Suprapubic skin (tissue), 4 donors: ENCODE results near the gene ZNF425. TPM values are rescaled to one million over a fixed set of nuclear protein-coding genes. Genes with fewer than 3 reads are reported as not detected.
"Not testable (repeated sequence)": the region's sequence is repeated elsewhere in the genome, so short reads cannot be mapped to it uniquely, and the experiment has no call there.

Experiments used
- DNase-seq, 2 donors: peaks; one replicate each; pipeline ENCODE4 v3.0.0-alpha.2; 2019; ENCODE audit warnings: low spot score in 2 of 2
- H3K27ac ChIP-seq: fragments of 200-600 bp; sonication (generic); one replicate; pipeline ENCODE4 v1.5.1; 2019
- H3K27me3 ChIP-seq: fragments of 200-600 bp; sonication (generic); one replicate; pipeline ENCODE4 v1.5.1; 2019
- H3K36me3 ChIP-seq: fragments of 200-600 bp; sonication (generic); one replicate; pipeline ENCODE4 v1.5.1; 2019
- H3K4me1 ChIP-seq: fragments of 200-600 bp; sonication (generic); one replicate; pipeline ENCODE4 v1.5.1; 2019
- H3K4me3 ChIP-seq: fragments of 200-600 bp; sonication (generic); one replicate; pipeline ENCODE4 v1.5.1; 2019; ENCODE audit warnings: mild to moderate bottlenecking
- H3K9me3 ChIP-seq: fragments of 200-600 bp; sonication (generic); one replicate; pipeline ENCODE4 v1.5.1; 2019
- CTCF ChIP-seq, 2 donors: fragments of 200-600 bp in 1 of 2; fragments of 450-650 bp in 1 of 2; sonication (generic) in 1 of 2; IDR thresholded peaks; one replicate each; pipeline ENCODE4 v1.5.1; 2016 to 2019; ENCODE audit warnings: antibody characterized with exemption in 2 of 2, mild to moderate bottlenecking in 1 of 2, moderate library complexity in 1 of 2
- EP300 ChIP-seq: sonication (generic); formaldehyde crosslinking; IDR thresholded peaks from one replicate; pipeline ENCODE4 v1.6.1; 2017; ENCODE audit warnings: antibody characterized with exemption
- POLR2A ChIP-seq, 2 donors: fragments of 450-650 bp; IDR thresholded peaks; one replicate each; pipeline ENCODE4 v1.6.1; 2017; ENCODE audit warnings: antibody characterized with exemption in 2 of 2, mild to moderate bottlenecking in 2 of 2, moderate library complexity in 2 of 2
- POLR2AphosphoS5 ChIP-seq, 3 donors: sonication (generic); formaldehyde crosslinking; IDR thresholded peaks; one replicate each; pipeline ENCODE4 v1.6.1; 2017; ENCODE audit warnings: antibody characterized with exemption in 3 of 3
- WGBS: methylation state at CpG from one replicate; pipeline ENCODE4 v1.1.5; 2018; 5-methylcytosine and 5-hydroxymethylcytosine counted together
- total RNA-seq, 4 donors: library from RNA; depleted of rRNA; stranded (reverse); fragments of >200 nt; gene quantifications; one replicate each; pipeline ENCODE4 v1.1.0, GENCODE V29; 2016

The ZNF425 gene
- total RNA-seq, 4 donors from 2014 or later: 2.6 to 5.9 (median 3.7) TPM

GRCh38 chr7:149145031-149145845, 19.1 kb upstream of the ZNF425 start:
- no peak overlapping the region for H3K4me3 ChIP-seq

GRCh38 chr7:149144436-149144922, 18.4 kb upstream of the ZNF425 start:
- H3K4me3 ChIP-seq, H3K36me3 ChIP-seq, H3K9me3 ChIP-seq, H3K27me3 ChIP-seq, DNase-seq: not testable (repeated sequence)
- Histone ChIP-seq H3K4me1 (peaks cover 36% of the 10 kb centered on the region), H3K27ac (peak overlapping the region; percentile 72)
- WGBS: 48% methylated on average over 14 of the region's 14 CpGs

More at GRCh38 chr7:149145031-149145845, 19.1 kb upstream of the ZNF425 start:
- TF ChIP-seq POLR2A (IDR thresholded peaks at IDR 0.05): no peak
- TF ChIP-seq POLR2AphosphoS5 (IDR thresholded peaks at IDR 0.05): peak in 1 of 3 donors; percentile 38
- WGBS: 48% methylated on average over 8 of the region's 8 CpGs
- H3K4me1 ChIP-seq: peaks cover 42% of the 10 kb centered on the region
- H3K36me3 ChIP-seq: no peaks in the 10 kb centered on the region
- peak overlapping the region; percentile 95 for H3K27ac ChIP-seq
- H3K9me3 ChIP-seq: no peaks in the 10 kb centered on the region
- H3K27me3 ChIP-seq: no peaks in the 10 kb centered on the region
- no peak for DNase-seq

GRCh38 chr7:149141893-149142292, 15.8 kb upstream of the ZNF425 start:
- Histone ChIP-seq H3K36me3 (no peaks in the 10 kb centered on the region), H3K4me1 (peaks cover 21% of the 10 kb centered on the region), H3K4me3 (no peak overlapping the region), H3K27me3 (no peaks in the 10 kb centered on the region), H3K27ac (no peak overlapping the region), H3K9me3 (no peaks in the 10 kb centered on the region)
- no peak for TF ChIP-seq CTCF (IDR thresholded peaks at IDR 0.05)
- TF ChIP-seq POLR2AphosphoS5 (IDR thresholded peaks at IDR 0.05): no peak
- TF ChIP-seq POLR2A (IDR thresholded peaks at IDR 0.05): no peak
- no peak for TF ChIP-seq EP300
- WGBS: 91% methylated on average over 4 of the region's 4 CpGs
- DNase-seq: no peak

GRCh38 chr7:149140831-149141230, 14.7 kb upstream of the ZNF425 start:
- Histone ChIP-seq H3K4me1 (peaks cover 11% of the 10 kb centered on the region), H3K4me3 (no peak overlapping the region), H3K9me3 (no peaks in the 10 kb centered on the region), H3K36me3 (no peaks in the 10 kb centered on the region), H3K27me3 (no peaks in the 10 kb centered on the region), H3K27ac (no peak overlapping the region)
- no peak for DNase-seq
- TF ChIP-seq POLR2A (IDR thresholded peaks at IDR 0.05) (no peak), POLR2AphosphoS5 (IDR thresholded peaks at IDR 0.05) (no peak), CTCF (IDR thresholded peaks at IDR 0.05) (no peak), EP300 (no peak)
- WGBS: 70% methylated on average over 3 of the region's 3 CpGs

GRCh38 chr7:149136118-149136517, 10.0 kb upstream of the ZNF425 start:
- H3K4me3 ChIP-seq: no peak overlapping the region
- no peaks in the 10 kb centered on the region for H3K9me3 ChIP-seq
- H3K27me3 ChIP-seq: no peaks in the 10 kb centered on the region
- no peak overlapping the region for H3K27ac ChIP-seq
- peaks cover 5% of the 10 kb centered on the region for H3K36me3 ChIP-seq
- no peak for DNase-seq
- 93% methylated on average over 9 of the region's 9 CpGs for WGBS
- no peaks in the 10 kb centered on the region for H3K4me1 ChIP-seq
- TF ChIP-seq POLR2A (IDR thresholded peaks at IDR 0.05) (no peak), CTCF (IDR thresholded peaks at IDR 0.05) (no peak), EP300 (no peak), POLR2AphosphoS5 (IDR thresholded peaks at IDR 0.05) (no peak)

GRCh38 chr7:149133028-149133710, 7.0 kb upstream of the ZNF425 start:
- WGBS: 71% methylated on average over 2 of the region's 2 CpGs
- Histone ChIP-seq H3K27me3 (no peaks in the 10 kb centered on the region), H3K36me3 (peaks cover 16% of the 10 kb centered on the region), H3K9me3 (no peaks in the 10 kb centered on the region), H3K27ac (no peak overlapping the region), H3K4me3 (no peak overlapping the region), H3K4me1 (peaks cover 4% of the 10 kb centered on the region)
- TF ChIP-seq CTCF (IDR thresholded peaks at IDR 0.05) (no peak), POLR2AphosphoS5 (IDR thresholded peaks at IDR 0.05) (no peak), POLR2A (IDR thresholded peaks at IDR 0.05) (no peak), EP300 (no peak)
- no peak for DNase-seq
